ENCODE measurements around the gene FCRL6.

The FCRL6 gene

GRCh38 chr1:159795534-159795933 lies 6.6 kb upstream of the FCRL6 start:
- no peak overlapping the region for H3K4me3 ChIP-seq (ENCODE audit: low read depth, low read length)
- no peak for TF ChIP-seq CTCF (IDR thresholded peaks at IDR 0.05; ENCODE audit: borderline replicate concordance, insufficient read depth, low read depth, low read length)

DNA sequence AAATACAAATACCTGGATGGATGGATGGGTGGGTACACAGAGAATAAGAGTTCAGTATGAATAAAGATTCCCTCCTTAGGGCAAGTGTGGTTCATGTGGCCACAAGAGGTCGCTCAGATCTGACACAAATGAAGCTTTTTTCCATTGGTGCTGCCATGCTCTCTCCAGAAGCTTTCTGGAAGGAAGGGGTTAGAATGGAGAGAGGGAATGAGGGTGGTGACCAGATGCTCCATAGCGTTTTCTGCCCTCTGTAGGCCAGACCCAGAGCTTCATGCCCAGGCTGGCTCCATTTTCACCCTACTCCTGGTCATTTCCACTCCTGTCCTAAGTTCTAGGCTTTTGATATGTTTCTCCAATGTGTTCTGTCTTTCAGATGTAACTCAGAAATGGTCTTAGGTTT lies 3.3 kb upstream of the FCRL6 start:
- no peak overlapping the region for H3K4me3 ChIP-seq (ENCODE audit: low read depth, low read length)
- peak; percentile 59; the same call in 1 of the 2 replicates for TF ChIP-seq CTCF (IDR thresholded peaks at IDR 0.05; ENCODE audit: borderline replicate concordance, insufficient read depth, low read depth, low read length)

DNA sequence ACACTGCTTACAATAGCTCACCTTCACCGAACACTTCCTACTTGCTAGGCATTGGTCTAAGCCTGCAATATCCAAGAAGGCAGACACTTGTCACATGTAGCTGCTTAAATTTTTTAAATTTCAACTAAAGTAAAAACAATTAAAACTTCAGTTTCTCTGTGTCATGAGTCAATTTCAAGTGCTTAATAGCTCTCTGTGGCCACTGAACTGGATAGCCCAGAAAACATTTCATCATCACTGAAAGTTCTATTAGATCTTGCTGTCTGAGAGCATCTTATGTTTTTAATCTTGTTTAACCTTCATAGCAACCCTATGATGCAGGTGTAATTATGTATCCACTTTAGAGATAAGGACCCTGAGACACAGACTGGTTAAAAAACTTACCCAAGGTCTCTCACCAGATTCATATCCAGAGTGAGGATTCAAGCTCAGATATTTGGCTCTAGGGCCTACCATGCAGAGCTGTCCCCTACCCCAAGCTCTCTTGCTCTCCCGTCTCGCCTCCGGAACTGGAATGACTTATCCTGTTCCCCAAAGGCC lies 2.6 kb upstream of the FCRL6 start:
- no peak overlapping the region for H3K4me3 ChIP-seq (ENCODE audit: low read depth, low read length)
- TF ChIP-seq CTCF (IDR thresholded peaks at IDR 0.05; ENCODE audit: borderline replicate concordance, insufficient read depth, low read depth, low read length) = no peak

- no peak overlapping the region for H3K4me3 ChIP-seq (ENCODE audit: low read depth, low read length)
- TF ChIP-seq CTCF (IDR thresholded peaks at IDR 0.05; ENCODE audit: borderline replicate concordance, insufficient read depth, low read depth, low read length) = no peak
Observed at GRCh38 chr1:159800177-159800930, 1.8 kb upstream of the FCRL6 start.

DNA sequence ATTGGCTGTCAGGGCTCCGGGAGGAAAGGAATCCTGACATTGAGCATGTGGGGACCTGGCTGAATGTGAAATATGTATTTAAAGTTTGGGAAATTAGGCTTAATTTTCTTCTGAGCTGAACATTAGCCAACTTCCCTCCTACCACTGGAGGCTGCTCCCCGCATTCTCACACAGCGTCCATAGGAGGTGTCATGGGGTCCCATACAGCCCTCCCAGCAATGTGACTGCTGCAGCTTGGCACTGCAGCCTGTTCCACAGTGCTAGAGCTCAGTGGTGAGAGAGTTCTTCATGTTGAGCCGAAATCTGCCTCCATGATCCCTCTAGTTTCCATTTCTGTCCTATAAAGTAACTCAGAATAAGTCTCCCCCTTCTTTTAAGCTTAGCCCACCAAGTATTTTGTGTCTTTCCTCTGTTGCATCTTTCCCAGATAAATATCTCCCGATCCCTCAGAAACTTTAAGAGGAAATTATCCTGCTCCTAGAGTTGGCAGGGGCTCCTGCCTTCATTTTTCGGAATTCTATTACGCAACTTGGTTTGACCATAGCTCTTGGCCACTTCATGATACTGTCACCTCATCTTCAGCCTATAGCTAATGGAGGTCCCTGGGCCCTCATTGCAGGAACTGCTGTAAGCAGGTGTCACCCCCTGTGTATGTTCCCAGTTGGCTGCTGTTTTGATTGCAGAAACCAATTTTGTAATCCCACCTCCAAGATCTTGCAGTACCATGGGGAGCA lies 2.0 kb downstream of the FCRL6 start:
- H3K4me3 ChIP-seq (ENCODE audit: low read depth, low read length) = no peak overlapping the region
- 0 out of 2 replicates have a peak, but pooled peaks have one; percentile 9 for TF ChIP-seq CTCF (IDR thresholded peaks at IDR 0.05; ENCODE audit: borderline replicate concordance, insufficient read depth, low read depth, low read length)

- H3K4me3 ChIP-seq (ENCODE audit: low read depth, low read length) = no peak overlapping the region
- no peak for TF ChIP-seq CTCF (IDR thresholded peaks at IDR 0.05; ENCODE audit: borderline replicate concordance, insufficient read depth, low read depth, low read length)
Observed at GRCh38 chr1:159804924-159805323, 2.8 kb downstream of the FCRL6 start.
